WERI-Rb-1 (cell line): ENCODE results near the gene PSTPIP2.
"Not testable (repeated sequence)": the region's sequence is repeated elsewhere in the genome, so short reads cannot be mapped to it uniquely, and the experiment has no call there.

Experiments used
- DNase-seq: peaks from one replicate; pipeline ENCODE4 v3.0.0-alpha.2; 2020
- H3K27ac ChIP-seq: fragments of 250-450 bp; sonication (Bioruptor Pico); 2 replicates; pipeline ENCODE4 v1.5.1; 2020; ENCODE audit warnings: mild to moderate bottlenecking, moderate library complexity
- H3K27me3 ChIP-seq: fragments of 250-450 bp; sonication (Bioruptor Pico); 2 replicates; pipeline ENCODE4 v1.5.1; 2021; ENCODE audit warnings: mild to moderate bottlenecking, low read depth, moderate library complexity; ENCODE audit not compliant: insufficient read depth, severe bottlenecking
- H3K36me3 ChIP-seq: fragments of 250-450 bp; sonication (Bioruptor Pico); 2 replicates; pipeline ENCODE4 v1.5.1; 2020; ENCODE audit warnings: mild to moderate bottlenecking, moderate library complexity
- H3K4me3 ChIP-seq: 2 replicates; pipeline ENCODE4 v1.5.1; 2011; ENCODE audit warnings: low read depth, mild to moderate bottlenecking, control low read depth, low read length
- H3K9me3 ChIP-seq: fragments of 250-450 bp; sonication (Bioruptor Pico); 2 replicates; pipeline ENCODE4 v1.5.1; 2021; ENCODE audit warnings: mild to moderate bottlenecking, moderate library complexity; ENCODE audit not compliant: severe bottlenecking
- TF ChIP-seq, protein P1 (sequence below): IDR thresholded peaks from 2 replicates; pipeline ENCODE4 v1.5.1; 2011; ENCODE audit warnings: low read depth, mild to moderate bottlenecking, control low read depth, inconsistent platforms, low read length

Gene PSTPIP2

DNA sequence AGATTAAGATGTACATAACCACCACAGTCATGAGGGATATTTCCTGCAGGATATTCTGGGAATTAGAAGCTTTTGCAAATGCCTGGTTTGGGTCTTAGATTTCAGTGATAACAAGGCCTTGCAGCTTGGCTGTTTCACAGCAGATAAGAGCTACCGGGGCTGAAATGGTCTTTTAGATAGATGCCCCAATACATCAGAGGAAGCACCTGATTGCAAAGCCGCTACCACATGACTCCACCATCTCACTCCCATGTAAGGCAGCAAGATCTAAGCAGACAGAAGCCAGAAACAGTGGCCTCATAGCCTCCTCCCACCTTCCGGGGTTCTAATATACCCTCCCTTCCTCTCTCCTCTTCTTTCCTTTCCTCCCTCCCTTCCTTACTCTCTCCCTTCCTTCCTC, 73.8 kb downstream of the PSTPIP2 start:
- H3K27me3 ChIP-seq, result no peaks in the 10 kb centered on the region
- TF ChIP-seq, protein P1, sequence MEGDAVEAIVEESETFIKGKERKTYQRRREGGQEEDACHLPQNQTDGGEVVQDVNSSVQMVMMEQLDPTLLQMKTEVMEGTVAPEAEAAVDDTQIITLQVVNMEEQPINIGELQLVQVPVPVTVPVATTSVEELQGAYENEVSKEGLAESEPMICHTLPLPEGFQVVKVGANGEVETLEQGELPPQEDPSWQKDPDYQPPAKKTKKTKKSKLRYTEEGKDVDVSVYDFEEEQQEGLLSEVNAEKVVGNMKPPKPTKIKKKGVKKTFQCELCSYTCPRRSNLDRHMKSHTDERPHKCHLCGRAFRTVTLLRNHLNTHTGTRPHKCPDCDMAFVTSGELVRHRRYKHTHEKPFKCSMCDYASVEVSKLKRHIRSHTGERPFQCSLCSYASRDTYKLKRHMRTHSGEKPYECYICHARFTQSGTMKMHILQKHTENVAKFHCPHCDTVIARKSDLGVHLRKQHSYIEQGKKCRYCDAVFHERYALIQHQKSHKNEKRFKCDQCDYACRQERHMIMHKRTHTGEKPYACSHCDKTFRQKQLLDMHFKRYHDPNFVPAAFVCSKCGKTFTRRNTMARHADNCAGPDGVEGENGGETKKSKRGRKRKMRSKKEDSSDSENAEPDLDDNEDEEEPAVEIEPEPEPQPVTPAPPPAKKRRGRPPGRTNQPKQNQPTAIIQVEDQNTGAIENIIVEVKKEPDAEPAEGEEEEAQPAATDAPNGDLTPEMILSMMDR, result no peak
- peaks cover 3% of the 10 kb centered on the region for H3K9me3 ChIP-seq
- H3K27ac ChIP-seq, result no peak overlapping the region
- H3K36me3 ChIP-seq, result no peaks in the 10 kb centered on the region
- no peak overlapping the region for H3K4me3 ChIP-seq
- DNase-seq, result no peak

DNA sequence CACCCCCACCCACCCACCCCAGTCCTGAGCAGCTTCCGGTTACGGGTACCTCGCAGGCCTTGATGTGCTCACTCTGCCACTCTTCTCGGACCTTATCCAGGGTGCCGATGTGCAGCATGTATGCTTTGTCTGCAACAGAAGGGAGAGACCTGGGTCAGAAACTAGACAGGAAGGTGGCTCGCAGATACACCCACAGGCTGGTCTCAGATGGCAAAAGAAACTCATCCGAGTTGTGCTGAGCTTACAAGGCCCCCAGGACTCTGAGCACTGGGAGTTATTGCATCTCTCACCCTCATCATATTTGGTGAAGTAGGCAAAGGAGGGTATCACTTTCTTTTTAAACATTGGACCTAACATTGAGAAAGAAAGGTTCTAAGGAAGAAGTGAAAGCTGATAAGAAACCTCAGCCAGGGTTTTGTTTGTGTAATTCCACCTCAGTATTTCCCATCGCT, 74.3 kb downstream of the PSTPIP2 start:
- H3K4me3 ChIP-seq, result no peak overlapping the region
- no peaks in the 10 kb centered on the region for H3K27me3 ChIP-seq
- peaks cover 3% of the 10 kb centered on the region for H3K9me3 ChIP-seq
- DNase-seq, result no peak
- no peaks in the 10 kb centered on the region for H3K36me3 ChIP-seq
- TF ChIP-seq, protein P1, result no peak
- no peak overlapping the region for H3K27ac ChIP-seq

GRCh38 chr18:45995461-45995860, 76.6 kb downstream of the PSTPIP2 start:
- TF ChIP-seq, protein P1, result no peak
- Histone ChIP-seq H3K36me3 (no peaks in the 10 kb centered on the region), H3K9me3 (no peaks in the 10 kb centered on the region), H3K4me3 (no peak overlapping the region), H3K27me3 (no peaks in the 10 kb centered on the region), H3K27ac (no peak overlapping the region)
- no peak for DNase-seq

GRCh38 chr18:45993438-45993837, 78.6 kb downstream of the PSTPIP2 start:
- Histone ChIP-seq H3K4me3 (no peak overlapping the region), H3K9me3 (peaks cover 4% of the 10 kb centered on the region), H3K36me3 (no peaks in the 10 kb centered on the region), H3K27ac (no peak overlapping the region), H3K27me3 (no peaks in the 10 kb centered on the region)
- TF ChIP-seq, protein P1, result no peak
- DNase-seq, result no peak

DNA sequence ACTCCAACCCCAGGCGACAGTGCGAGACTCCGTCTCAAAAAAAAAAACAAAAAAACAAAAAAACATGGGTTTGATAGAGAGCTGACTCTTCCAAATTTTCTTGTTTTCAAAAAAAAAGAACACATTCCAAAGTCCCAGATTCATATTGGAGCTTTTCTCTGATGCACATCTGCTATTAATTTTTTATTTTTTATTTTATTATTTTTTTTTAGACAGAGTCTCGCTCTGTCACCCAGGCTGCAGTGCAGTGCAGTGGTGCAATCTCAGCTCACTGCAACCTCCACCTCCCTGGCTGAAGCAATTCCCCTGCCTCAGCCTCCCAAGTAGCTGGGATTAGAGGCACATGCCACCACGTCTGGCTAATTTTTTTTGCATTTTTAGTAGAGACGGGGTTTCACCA, 79.5 kb downstream of the PSTPIP2 start:
- DNase-seq, result not testable (repeated sequence)

DNA sequence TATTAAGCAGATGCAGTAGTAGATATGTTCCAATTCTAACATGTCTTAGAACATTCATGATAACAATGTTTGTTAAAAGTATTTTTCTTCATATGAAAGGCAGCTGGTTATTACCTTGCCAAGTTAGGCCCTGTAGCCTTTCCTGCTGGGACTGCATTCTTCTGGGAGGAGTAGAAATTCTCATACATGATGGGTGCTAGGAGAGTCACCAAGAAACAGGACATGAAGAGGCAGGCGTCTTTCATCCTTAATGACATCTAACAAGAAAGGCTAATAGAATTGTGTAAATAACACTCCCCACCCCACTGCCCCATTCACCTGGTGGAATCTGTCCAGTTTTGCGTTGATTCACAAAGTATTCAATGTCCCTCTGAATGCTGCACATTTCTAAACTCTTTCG, 80.3 kb downstream of the PSTPIP2 start:
- DNase-seq, result no peak
- no peaks in the 10 kb centered on the region for H3K36me3 ChIP-seq

More for the DNA sequence above, 79.5 kb downstream of the PSTPIP2 start:
- not testable (repeated sequence) for H3K36me3 ChIP-seq, H3K27ac ChIP-seq, H3K27me3 ChIP-seq, H3K9me3 ChIP-seq, H3K4me3 ChIP-seq

More for the DNA sequence above, 80.3 kb downstream of the PSTPIP2 start:
- Histone ChIP-seq H3K27me3 (no peaks in the 10 kb centered on the region), H3K4me3 (no peak overlapping the region), H3K9me3 (peaks cover 4% of the 10 kb centered on the region), H3K27ac (no peak overlapping the region)
- TF ChIP-seq, protein P1, result no peak
